NCI-H1694 treated with DMSO at 0.1 percent for 48 hours (cell line): ENCODE measurements around the gene ESPNL.

ENCODE experiments used
- DNase-seq: peaks from one replicate; lab custom pipeline; 2025; lab: John Stamatoyannopoulos, UW

Gene ESPNL

GRCh38 chr2:238158509-238159070 is 58.5 kb downstream of the ESPNL start, which contains the start of gene ERFE:
Gene ERFE, plus strand, starts transcription at chr2:238158970. Its CDS starts 38 bp downstream, at chr2:238159008.
- DNase-seq, result no peak

GRCh38 chr2:238159071-238159539 is 59.0 kb downstream of the ESPNL start:
- no peak for DNase-seq

GRCh38 chr2:238159661-238160205 is 59.6 kb downstream of the ESPNL start:
- no peak for DNase-seq

GRCh38 chr2:238160206-238161129 is 60.3 kb downstream of the ESPNL start:
- DNase-seq, result peak; percentile 49

- no peak for DNase-seq
These were observed 61.3 kb downstream of the ESPNL start for GRCh38 chr2:238161291-238162051.

GRCh38 chr2:238162251-238162845 is 62.2 kb downstream of the ESPNL start:
- no peak for DNase-seq

- no peak for DNase-seq
These were observed 62.8 kb downstream of the ESPNL start for GRCh38 chr2:238162846-238163441.

GRCh38 chr2:238163481-238164198 is 63.5 kb downstream of the ESPNL start:
- DNase-seq, result no peak

GRCh38 chr2:238164906-238165287 is 64.8 kb downstream of the ESPNL start:
- DNase-seq, result no peak

GRCh38 chr2:238165288-238165921 is 65.3 kb downstream of the ESPNL start:
- DNase-seq, result no peak

GRCh38 chr2:238166391-238167343 is 66.5 kb downstream of the ESPNL start:
- DNase-seq, result no peak

GRCh38 chr2:238167344-238167715 is 67.2 kb downstream of the ESPNL start:
- no peak for DNase-seq

GRCh38 chr2:238167761-238168160 is 67.6 kb downstream of the ESPNL start:
- DNase-seq, result no peak

GRCh38 chr2:238168196-238169047 is 68.3 kb downstream of the ESPNL start:
- no peak for DNase-seq

- no peak for DNase-seq
These were observed 69.0 kb downstream of the ESPNL start for GRCh38 chr2:238169048-238169707.

GRCh38 chr2:238169708-238170251 is 69.6 kb downstream of the ESPNL start:
- DNase-seq, result peak; percentile 84

- no peak for DNase-seq
These were observed 70.4 kb downstream of the ESPNL start for GRCh38 chr2:238170386-238171071.
